Panc1 (cell line): ENCODE measurements around the gene ZNF382.

Experiments used
- POLR2AphosphoS5 ChIP-seq: IDR thresholded peaks from 2 replicates; pipeline ENCODE4 v1.6.1; 2012; ENCODE audit warnings: mild to moderate bottlenecking, low read depth, low read length, moderate library complexity
- TCF7L2 ChIP-seq: IDR thresholded peaks from 2 replicates; pipeline ENCODE4 v1.6.1; 2011; ENCODE audit warnings: mild to moderate bottlenecking, low read depth, low read length, inconsistent platforms
- TF ChIP-seq, protein P1 (sequence below): fragments of 450-650 bp; IDR thresholded peaks from 2 replicates; pipeline ENCODE4 v1.5.1; 2017; ENCODE audit warnings: mild to moderate bottlenecking

DNA sequence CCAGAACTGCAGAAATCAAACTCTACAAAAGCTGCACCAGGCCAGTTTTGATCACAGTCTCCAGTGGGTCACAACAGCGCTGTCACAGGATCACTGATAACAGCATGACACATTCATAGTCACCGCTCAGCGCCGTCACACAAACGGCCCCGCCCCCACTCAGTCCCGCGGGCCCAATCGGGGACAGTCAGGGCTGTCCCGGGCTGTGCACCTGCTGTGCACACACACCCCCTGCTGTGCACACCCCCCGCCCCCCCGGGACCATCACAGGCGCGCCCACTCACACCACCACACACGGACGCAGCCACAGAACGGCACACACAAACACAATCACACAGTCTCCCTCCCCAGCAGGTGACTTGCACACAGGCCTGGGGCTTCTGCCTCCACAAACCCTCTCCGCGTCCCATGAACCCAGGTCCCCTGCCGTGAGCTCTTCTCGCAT lies 435 bp upstream of the ZNF382 start:
- TF ChIP-seq, protein P1, sequence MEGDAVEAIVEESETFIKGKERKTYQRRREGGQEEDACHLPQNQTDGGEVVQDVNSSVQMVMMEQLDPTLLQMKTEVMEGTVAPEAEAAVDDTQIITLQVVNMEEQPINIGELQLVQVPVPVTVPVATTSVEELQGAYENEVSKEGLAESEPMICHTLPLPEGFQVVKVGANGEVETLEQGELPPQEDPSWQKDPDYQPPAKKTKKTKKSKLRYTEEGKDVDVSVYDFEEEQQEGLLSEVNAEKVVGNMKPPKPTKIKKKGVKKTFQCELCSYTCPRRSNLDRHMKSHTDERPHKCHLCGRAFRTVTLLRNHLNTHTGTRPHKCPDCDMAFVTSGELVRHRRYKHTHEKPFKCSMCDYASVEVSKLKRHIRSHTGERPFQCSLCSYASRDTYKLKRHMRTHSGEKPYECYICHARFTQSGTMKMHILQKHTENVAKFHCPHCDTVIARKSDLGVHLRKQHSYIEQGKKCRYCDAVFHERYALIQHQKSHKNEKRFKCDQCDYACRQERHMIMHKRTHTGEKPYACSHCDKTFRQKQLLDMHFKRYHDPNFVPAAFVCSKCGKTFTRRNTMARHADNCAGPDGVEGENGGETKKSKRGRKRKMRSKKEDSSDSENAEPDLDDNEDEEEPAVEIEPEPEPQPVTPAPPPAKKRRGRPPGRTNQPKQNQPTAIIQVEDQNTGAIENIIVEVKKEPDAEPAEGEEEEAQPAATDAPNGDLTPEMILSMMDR: no peak
- TF ChIP-seq POLR2AphosphoS5: no peak
- no peak for TF ChIP-seq TCF7L2
